GM21723 (cell line): ENCODE data around the gene GNPTG.

ENCODE experiments used
- ATAC-seq: cut with Tn5 transposase; IDR thresholded peaks from one replicate; pipeline ENCODE4 v1.9.1; 2021; ENCODE audit warnings: mild to moderate bottlenecking, moderate library complexity; ENCODE audit not compliant: unreplicated experiment

GNPTG gene

GRCh38 chr16:1333149-1333812 lies 18.4 kb upstream of the GNPTG start, which contains the start of gene BAIAP3:
Gene BAIAP3, plus strand, starts transcription at chr16:1333645. Its CDS starts 4,905 bp downstream, at chr16:1338550.
- no peak for ATAC-seq

- no peak for ATAC-seq
Measured at GRCh38 chr16:1333854-1334700, 17.7 kb upstream of the GNPTG start.

- ATAC-seq: no peak
Measured at GRCh38 chr16:1334739-1335138, 17.0 kb upstream of the GNPTG start.

- no peak for ATAC-seq
Measured at GRCh38 chr16:1335211-1335971, 16.3 kb upstream of the GNPTG start.

GRCh38 chr16:1335996-1336395 lies 15.7 kb upstream of the GNPTG start:
- no peak for ATAC-seq

- no peak for ATAC-seq
Measured at GRCh38 chr16:1336619-1337018, 15.1 kb upstream of the GNPTG start.

GRCh38 chr16:1337486-1337885 lies 14.2 kb upstream of the GNPTG start:
- ATAC-seq: no peak

- ATAC-seq: no peak
Measured at GRCh38 chr16:1338119-1338730, 13.5 kb upstream of the GNPTG start.

GRCh38 chr16:1338855-1339675 lies 12.7 kb upstream of the GNPTG start:
- ATAC-seq: no peak

GRCh38 chr16:1340730-1341494 lies 10.8 kb upstream of the GNPTG start:
- ATAC-seq: no peak

- ATAC-seq: no peak
Measured at GRCh38 chr16:1341495-1342420, 10.0 kb upstream of the GNPTG start.

GRCh38 chr16:1342526-1343427 lies 9.0 kb upstream of the GNPTG start:
- ATAC-seq: peak; percentile 79

GRCh38 chr16:1343428-1344242 lies 8.1 kb upstream of the GNPTG start:
- no peak for ATAC-seq

GRCh38 chr16:1344499-1344898 lies 7.2 kb upstream of the GNPTG start:
- ATAC-seq: no peak

- no peak for ATAC-seq
Measured at GRCh38 chr16:1345087-1345486, 6.6 kb upstream of the GNPTG start.

- no peak for ATAC-seq
Measured at GRCh38 chr16:1345651-1346421, 5.9 kb upstream of the GNPTG start.
